ENCODE results near the gene FETUB.
"Not testable (repeated sequence)": the region's sequence is repeated elsewhere in the genome, so short reads cannot be mapped to it uniquely, and the experiment has no call there.

Gene FETUB

DNA sequence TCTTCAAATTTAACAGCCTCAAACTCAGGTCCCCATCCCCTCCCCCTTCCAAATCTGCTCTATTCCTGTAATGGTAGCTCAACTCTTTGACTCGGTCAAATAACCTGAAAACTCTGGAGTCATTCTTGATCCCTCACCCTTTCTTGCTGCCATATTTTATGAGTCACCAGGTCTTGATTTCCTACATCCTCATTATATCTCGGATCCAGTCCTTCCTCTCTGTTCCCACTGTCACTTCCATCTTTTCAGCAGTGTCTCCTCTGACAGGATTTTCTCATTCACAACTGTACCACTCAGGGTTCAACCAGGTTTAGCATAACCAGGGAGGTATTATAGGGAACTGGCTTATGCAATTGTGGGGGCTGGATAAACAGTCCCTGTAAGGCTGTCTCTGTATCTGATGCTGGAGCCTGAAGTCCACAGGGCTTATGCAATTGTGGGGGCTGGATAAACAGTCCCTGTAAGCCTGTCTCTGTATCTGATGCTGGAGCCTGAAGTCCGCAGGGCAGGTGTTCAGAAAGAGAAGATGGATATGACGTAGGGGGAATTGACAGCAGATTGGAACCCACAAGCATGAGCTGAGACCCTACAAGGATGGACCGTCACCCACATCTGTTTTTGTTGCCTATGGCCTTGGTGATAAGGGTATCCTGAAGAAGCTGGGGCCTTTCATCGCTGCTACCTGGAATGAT lies 9.1 kb upstream of the FETUB start:
- no peak for DNase-seq (ENCODE audit: low read depth in 2 of 3, low spot score in 2 of 3)

DNA sequence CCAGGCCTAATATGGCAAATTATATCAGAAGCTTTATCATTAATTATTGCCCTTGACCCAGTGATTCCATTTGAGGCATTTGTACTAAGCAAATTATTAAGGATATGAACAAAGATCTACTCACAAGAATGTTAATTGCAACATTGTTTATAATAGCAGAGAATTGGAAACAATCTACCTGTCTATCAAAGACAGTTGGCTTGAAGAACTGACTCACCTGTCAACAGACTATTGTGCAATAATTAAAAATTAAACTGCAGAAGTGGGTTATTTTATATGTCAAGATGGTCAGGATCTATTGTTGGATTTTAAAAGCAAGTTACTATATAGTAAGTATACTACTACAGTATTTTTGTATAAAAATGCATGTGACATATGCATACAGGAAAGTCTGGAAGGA lies 6.7 kb upstream of the FETUB start:
- DNase-seq (ENCODE audit: low read depth in 2 of 3, low spot score in 2 of 3), result no peak

DNA sequence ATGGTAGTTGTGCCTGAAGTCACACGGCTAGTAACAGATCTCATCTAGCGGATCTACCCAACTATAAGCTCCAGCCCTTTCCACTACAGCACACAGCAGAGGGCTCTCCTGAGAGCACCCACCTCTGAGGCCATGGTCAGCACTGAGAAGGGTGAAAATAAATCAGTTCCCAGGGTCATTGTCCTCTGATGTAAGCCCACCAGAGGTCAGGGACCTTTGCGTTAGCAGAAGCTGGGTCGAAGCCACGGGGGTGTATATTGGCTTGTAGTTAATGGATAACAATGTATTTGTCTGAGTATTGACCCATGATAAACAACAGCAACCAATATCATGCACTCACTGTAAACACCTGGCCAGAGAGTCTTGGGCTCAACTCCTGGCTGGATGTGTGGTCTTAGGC lies 6.0 kb upstream of the FETUB start:
- DNase-seq (ENCODE audit: low read depth in 2 of 3, low spot score in 2 of 3), result not testable (repeated sequence)

DNA sequence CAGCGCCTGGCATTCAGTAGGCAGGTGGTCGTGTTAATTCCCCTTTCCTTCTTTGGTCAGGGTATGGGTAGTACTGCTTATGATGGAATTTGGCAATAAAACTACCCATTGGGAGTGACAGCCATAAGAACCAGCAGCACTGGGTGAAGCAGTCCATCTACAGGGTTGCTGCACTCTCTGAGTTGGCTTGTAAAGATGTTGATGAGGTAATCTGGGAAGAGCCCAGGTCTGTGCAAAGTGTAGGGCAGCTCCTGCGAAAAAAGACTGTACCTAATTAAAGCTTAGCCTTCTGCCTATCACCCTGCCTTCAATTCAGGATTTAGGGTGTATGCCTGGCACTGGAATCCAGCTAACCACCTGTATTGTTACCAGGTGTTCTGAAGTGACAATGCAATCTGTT lies 4.7 kb upstream of the FETUB start:
- no peak for DNase-seq (ENCODE audit: low read depth in 2 of 3, low spot score in 2 of 3)

DNA sequence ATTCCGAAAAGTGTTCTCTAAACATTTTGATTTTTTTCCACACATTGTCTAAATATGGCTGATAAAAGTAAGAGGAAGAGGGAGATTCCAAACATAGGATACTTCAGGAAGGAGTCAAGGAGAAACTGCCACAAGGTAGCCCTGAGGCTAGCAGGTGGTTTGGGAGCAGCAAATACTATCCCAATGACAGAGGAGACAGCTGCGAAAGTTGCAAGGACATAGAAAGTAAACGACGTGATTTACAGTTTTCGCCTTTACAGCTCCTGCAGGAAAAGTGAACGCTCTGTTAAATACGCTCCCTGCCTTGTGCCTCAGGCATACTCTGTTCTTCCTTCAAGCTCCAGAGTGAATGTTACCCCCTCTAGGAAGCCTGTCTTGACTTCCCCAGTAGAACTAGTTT lies 3.7 kb upstream of the FETUB start:
- DNase-seq (ENCODE audit: low read depth in 2 of 3, low spot score in 2 of 3), result no peak

DNA sequence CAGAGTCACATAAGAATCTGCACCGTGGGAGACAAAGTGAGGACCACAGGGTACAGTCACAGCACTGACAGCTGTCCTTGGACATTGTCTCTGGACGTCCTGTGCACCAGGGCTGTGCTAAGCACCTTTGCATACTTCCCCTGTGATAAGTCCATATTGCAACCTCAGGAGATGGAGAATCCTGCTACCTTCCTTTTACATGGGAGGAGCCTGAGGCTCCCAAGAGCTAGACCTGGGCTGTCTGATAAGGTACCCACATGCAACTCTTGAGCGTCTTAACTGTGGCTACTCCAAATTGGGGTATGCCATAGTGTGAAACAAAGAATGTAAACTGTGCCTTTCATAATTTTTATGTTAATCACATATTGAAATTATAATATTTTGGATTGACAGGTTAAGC lies 2.5 kb upstream of the FETUB start:
- DNase-seq (ENCODE audit: low read depth in 2 of 3, low spot score in 2 of 3), result no peak

DNA sequence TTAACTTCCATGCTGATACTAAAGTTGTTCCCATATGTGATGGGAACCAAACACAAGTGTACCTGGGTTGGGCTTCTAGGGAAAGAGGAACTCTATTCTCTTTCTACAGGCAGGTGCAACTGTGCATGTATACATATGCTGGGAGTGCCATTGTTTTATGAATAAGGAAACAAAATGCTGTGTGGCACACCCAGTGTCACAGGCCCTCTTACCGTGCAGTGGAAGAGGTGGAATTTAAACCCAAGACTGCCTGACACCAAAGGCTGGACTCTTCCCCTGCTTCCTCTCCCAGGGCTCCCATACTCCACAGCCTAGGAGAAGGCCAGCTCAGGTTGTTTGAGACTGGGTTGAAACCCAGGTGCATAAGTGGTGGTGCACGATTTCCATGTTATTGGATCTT lies 1.9 kb upstream of the FETUB start:
- no peak for DNase-seq (ENCODE audit: low read depth in 2 of 3, low spot score in 2 of 3)

DNA sequence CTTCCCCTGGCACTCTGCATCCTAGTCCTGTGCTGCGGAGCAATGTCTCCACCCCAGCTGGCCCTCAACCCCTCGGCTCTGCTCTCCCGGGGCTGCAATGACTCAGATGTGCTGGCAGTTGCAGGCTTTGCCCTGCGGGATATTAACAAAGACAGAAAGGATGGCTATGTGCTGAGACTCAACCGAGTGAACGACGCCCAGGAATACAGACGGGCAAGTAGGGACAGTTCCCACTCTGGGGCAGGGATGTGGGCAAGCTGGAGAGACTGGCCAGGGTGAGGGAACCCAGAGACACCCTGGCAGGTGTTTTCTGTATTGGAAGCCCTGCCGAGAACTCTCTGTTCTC lies 247 bp downstream of the FETUB start:
- no peak for DNase-seq (ENCODE audit: low read depth in 2 of 3, low spot score in 2 of 3)

DNA sequence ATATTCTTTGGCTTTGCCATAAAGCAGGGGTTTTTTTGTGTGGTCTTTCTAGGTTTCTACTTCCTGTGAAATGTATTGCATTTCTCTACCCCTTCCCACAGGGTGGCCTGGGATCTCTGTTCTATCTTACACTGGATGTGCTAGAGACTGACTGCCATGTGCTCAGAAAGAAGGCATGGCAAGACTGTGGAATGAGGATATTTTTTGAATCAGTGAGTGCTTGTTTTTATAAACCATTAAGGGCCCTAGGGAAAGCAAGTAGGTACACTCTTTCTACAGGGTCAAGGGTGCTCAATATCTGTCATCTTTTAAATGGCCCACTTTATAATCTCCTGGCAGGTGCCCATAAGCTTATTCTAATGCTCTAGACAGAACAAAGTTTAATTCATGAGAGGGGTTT lies 730 bp downstream of the FETUB start:
- DNase-seq (ENCODE audit: low read depth in 2 of 3, low spot score in 2 of 3), result no peak

DNA sequence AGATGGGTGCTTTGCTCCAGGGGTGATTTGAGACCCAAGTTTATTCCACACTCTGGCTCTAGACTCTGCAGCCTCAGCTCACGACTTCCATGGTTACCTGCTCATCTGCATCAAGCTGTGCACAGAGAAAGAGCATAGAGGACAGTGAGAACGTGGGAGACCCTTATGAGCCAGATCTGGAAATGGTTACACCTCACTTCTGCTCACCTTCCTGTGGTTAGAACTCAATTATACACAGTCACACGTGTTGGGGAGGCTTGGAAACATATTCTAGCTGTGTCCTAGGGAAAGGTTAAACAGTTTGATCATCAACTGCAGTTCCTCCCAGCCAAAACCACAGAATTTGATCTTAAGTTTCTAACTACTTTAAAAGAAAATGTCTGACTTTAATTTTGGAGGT lies 1.8 kb downstream of the FETUB start:
- no peak for DNase-seq (ENCODE audit: low read depth in 2 of 3, low spot score in 2 of 3)

DNA sequence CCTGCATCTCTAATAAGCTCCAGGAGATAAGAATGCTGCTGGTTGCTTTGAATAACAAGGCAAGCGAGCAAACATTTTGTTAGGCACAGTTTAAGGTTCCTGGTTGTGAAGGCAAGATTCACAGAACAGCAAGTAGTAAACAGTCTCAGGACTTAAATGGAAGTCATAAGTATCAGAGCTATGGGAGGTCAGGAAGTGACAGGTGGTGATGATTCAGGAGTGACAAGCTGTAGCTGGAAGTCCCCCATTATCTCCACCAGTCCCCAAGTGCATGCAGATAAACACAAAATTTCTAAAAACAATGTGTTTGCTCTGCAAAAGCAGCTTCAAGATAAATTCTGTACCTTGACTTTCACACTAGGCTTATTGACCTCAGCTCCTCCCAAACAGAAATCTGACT lies 3.3 kb downstream of the FETUB start:
- DNase-seq (ENCODE audit: low read depth in 2 of 3, low spot score in 2 of 3), result no peak

DNA sequence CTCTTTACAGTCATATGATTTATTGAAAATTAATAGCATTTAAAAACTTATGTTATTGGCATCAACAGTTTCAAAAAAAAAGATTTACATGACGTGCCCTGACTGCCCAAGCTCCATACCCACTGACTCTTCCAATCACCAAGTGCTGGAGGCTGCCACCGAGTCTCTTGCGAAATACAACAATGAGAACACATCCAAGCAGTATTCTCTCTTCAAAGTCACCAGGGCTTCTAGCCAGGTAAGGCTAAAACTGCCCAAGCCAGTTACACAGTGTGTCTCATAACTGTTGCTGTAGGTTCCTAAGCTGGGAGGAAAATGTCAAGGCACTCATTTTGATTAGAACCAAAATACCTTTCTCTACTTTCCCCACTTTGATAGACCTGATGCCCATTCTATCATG lies 4.5 kb downstream of the FETUB start:
- no peak for DNase-seq (ENCODE audit: low read depth in 2 of 3, low spot score in 2 of 3)

DNA sequence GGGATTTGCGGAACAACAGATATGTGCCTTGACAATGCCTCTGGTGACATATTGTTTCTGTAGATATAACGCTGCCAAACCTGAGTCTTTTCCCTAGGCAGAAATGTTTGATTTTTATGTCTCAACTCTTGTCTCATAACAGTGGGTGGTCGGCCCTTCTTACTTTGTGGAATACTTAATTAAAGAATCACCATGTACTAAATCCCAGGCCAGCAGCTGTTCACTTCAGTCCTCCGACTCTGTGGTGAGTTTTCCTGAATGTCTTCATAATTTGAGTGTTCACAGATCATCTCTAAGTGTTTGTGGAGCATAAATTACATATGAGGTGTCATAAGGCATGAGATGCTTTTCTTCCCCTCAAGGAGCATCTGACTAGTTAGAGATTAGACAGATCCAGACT lies 5.9 kb downstream of the FETUB start:
- DNase-seq (ENCODE audit: low read depth in 2 of 3, low spot score in 2 of 3), result no peak

DNA sequence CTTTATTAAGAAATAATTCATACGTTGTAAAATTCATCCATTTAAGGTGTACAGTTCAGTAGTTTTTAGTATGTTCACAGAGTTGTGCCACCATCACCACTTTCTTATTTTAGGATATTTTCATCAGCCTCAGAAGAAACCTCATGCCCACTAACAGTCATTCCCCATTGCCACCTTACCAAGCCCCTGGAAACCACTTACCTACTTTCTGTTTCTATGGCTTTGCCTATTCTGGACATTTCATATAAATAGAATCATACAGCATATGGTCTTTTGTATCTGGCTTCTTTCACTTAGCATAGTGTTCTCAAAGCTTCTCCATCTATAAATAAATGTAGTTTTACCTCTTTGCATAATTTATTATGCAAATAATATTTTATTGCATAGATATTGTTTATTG lies 6.6 kb downstream of the FETUB start:
- no peak for DNase-seq (ENCODE audit: low read depth in 2 of 3, low spot score in 2 of 3)

DNA sequence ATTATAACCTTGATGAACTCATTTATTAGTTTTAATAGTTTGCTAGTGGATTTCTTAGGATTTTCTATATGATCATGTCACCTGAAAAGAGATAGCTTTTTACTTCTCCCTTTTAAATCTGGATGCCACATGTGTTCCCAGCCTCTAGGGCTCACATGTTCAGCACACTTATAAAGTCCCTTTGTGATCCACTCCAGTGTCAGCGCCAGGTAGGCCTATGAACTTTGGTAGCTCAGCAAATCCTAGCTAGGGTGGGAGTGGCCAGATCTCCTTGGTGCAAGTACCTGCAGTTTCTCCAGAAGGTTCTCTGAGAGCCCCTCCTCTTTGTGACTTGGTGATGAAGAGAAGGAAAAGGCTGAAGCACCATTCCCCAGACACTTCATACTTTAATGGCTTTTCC lies 8.7 kb downstream of the FETUB start:
- DNase-seq (ENCODE audit: low read depth in 2 of 3, low spot score in 2 of 3), result no peak

DNA sequence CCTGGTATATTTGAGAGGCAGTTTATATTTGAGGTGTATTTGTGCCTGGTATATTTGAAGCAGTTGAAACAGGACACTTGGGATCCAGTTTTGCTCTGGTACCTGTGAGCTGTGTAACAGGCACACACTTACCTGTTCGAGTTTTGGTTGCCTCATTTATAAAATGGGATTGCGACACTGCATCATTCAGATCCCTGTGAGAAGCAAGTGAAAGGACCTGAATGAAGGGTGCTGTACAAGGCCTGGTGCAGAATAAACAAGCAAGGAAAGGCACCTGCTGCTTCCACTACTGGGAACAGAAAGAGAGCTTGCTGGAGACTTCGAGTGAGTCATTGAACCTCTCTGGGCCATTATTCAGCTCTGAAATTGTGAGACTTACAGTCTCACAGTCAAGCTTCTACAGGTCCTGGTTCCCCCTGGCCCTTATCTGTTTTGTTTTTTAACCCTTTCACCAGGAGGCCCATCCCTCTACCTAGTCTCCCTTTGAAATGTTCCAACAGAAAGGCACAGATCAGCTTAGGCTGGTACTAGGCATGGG lies 11.5 kb downstream of the FETUB start:
- no peak for DNase-seq (ENCODE audit: low read depth in 2 of 3, low spot score in 2 of 3)

DNA sequence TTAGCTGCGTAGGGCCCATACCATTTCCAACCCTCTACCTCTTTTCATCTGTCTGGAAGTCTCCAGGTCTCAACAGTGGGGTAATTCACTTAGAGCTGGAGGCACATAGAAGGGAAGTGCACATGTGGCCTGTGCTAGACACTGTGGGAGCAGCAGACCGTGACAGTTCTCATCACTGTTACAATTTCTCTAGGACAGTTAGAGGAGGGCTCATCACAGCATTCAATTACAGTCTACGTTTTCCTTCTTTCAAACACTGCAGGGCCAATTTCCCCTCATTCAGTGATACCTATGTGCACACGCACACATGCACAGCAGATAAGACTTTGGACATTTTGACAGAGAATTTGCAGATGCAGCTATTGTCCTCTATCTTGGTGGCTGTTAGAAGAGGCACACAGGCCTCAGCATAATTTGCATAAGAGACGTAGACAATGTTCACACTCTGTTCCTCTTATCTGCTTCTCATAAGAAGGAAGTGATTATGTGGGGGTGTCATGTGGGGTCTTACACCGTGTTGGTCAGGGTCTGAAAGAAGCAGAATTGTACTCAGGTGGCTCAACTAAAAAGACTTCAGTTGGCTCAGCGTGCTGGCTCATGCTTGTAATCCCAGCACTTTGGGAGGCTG lies 13.0 kb downstream of the FETUB start:
- no peak for DNase-seq (ENCODE audit: low read depth in 2 of 3, low spot score in 2 of 3)

DNA sequence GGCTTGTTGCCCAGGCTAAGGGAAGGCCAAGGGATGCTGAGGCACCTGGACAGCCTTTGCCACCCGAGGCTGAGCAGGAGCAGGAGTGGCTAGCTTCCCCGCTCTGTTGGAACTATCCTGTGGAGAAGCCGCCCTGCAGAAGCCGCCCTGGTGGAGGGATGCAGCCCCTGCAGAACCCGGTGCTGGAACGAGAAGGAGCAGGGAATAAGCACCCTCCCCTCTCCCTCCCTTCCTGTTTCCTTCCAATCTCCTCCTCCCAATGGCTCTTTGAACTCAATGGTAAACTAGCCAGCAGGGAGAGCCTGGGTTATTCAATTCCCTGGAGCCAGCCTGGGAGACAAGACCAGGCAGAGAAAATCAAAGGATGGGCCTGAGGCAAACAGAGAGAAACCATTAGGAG lies 13.8 kb downstream of the FETUB start:
- no peak for DNase-seq (ENCODE audit: low read depth in 2 of 3, low spot score in 2 of 3)

DNA sequence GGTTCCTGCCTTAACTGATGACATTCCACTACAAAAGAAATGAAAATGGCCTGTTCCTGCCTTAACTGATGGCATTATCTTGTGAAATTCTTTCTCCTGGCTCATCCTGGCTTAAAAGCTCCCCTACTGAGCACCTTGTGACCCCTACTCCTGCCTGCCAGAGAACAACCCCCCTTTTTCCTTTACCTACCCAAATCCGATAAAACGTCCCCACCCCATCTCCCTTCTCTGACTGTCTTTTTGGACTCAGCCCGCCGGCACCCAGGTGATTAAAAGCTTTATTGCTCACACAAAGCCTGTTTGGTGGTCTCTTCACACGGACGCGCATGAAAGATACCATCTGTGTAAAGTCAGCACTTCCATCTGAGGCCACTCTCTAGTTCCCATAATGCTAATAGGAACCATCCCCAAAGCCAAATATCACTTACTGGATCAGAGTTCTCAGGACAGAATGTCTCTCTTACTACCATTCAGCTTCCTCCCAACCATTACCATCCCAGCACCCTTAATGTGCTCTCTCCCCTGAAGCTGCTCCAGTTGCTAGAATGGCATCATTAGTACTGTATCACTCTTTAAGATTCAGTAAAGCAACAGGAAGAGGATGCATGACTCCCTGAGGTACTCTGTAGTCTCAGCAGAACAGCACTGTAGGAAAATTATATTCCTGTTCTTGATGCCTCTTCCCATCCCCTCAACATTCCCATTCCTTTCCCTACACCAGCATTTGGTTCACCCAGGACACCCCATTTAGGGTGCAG lies 23.3 kb downstream of the FETUB start:
- DNase-seq (ENCODE audit: low read depth in 2 of 3, low spot score in 2 of 3), result no peak

DNA sequence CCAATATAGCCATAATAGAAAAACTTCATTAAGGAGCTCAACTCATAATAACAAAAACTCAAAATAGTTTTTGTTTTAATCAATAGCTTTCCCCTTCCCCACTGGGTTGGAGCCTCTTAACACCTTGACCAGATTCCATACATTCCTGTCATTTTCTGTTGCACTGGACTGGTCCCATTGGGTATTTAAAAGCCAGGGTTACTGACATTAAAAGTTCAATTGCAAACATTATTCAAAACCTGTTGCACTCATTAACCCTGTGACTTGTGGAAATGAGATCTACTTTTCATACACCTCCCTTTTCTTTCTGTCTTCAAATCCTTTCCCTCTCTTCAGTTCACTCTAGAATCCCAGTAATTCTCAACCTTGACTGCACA lies 23.9 kb downstream of the FETUB start:
- DNase-seq (ENCODE audit: low read depth in 2 of 3, low spot score in 2 of 3), result no peak

DNA sequence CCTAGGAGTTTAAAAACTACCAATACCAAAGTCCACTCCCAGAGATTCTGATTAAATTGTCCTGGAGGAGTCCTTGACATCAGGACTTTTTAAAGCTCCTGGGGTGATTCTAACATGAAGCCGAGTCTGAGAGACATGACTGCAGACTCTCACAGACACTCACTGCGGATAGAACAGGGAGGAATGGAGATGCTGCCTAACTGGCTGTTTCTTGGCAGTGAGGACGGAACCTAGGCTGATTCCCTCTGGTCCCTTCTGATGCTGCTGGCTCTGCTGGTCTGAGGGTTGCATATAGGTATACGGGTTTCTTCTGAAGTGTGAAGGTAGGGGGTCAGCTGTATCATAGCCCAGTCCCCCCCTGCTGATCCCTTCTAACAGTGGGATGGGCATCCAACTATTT lies 24.3 kb downstream of the FETUB start:
- DNase-seq (ENCODE audit: low read depth in 2 of 3, low spot score in 2 of 3), result no peak

DNA sequence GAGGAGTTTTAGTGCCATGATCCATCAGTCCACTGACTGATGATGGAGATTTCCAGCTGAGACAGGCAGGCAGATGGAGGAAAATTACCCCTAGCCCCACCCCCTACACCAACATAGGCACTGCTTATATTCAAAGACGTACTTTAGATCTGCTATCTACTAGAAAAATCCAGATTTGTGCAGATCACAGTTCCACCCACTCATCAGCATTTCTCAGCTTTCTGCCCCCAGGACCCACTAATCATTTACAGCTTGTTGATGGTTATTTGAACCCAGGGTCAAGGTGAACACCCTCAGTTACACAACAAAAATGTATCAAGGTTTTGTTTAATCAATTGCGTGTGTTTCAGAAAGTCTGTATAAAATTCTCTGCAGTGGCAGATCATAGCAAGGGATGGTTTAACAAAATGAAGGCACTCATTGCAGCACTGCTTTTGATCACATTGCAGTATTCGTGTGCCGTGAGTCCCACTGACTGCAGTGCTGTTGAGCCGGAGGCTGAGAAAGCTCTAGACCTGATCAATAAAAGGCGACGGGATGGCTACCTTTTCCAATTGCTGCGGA lies 25.5 kb downstream of the FETUB start, which contains the start of gene HRG:
Gene HRG (plus strand): TSS at position 390 of the 564 bp plus-strand sequence. CDS start 18 bp downstream, at position 408.
- DNase-seq (ENCODE audit: low read depth in 2 of 3, low spot score in 2 of 3), result no peak
